ENCODE results near the gene KDSR. TPM values are rescaled to one million over a fixed set of nuclear protein-coding genes. Genes with fewer than 3 reads are reported as not detected.

Gene KDSR
- total RNA-seq, 2 experiments from 2014 or later: 75.2 to 81.5 TPM

DNA sequence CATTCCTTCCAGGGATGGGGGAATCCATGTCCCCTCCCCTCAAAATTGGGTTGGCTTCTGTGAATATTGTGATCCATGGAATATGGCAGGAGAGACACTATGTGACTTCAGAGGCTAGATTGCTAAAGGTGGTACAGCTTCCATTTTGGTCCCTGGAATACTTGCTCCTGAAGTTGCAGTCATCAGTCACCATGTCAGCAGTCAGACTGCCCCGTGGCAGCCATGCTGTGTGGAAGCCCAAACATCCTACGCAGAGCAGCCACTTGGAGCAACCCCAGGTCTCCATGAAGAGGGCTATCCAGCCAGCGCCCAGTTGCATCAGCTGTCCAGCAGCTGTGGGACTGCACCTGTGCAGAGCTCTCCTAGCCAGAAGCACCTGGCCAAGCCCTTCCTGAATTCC, 15.8 kb upstream of the KDSR start:
- CTCF ChIA-PET: no interaction called here
- DNase-seq: no peak
- H3K4me3 Mint-ChIP-seq: no peak overlapping the region

DNA sequence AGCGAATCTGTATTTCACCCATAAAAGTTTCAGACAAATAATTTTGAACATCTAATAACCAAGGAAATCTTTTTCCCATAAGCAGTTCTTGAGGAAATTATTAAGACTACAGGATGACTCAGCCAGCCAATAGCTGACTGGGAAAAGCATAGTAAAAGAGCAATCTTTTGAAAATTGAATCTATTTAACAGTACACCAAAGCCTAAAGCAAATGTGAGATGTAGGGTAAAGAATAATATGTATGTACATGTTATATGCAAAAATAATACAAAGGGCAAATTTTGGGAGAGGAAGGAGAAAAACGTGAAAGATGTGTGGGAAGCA, 12.6 kb upstream of the KDSR start:
- Mint-ChIP-seq H3K27ac (peak overlapping the region; percentile 18), H3K4me1 (ENCODE audit: low read depth) (peaks cover 17% of the 10 kb centered on the region), H3K9me3 (peaks cover 7% of the 10 kb centered on the region), H3K36me3 (ENCODE audit: low read depth) (peaks cover 3% of the 10 kb centered on the region), H3K27me3 (ENCODE audit: low read depth) (no peaks in the 10 kb centered on the region), H3K4me3 (no peak overlapping the region)
- no peak for DNase-seq
- intact Hi-C loops (cut with micrococcal nuclease): loop anchor here (1.0 to 2.0 kb wide), 3 partner anchors 12 to 43 kb away; partner anchors contain the start of genes KDSR and VPS4B
- CTCF ChIA-PET: no interaction called here

More for the DNA sequence above, 15.8 kb upstream of the KDSR start:
- Mint-ChIP-seq H3K27me3 (ENCODE audit: low read depth) (no peaks in the 10 kb centered on the region), H3K4me1 (ENCODE audit: low read depth) (peaks cover 17% of the 10 kb centered on the region), H3K27ac (no peak overlapping the region), H3K9me3 (peaks cover 2% of the 10 kb centered on the region), H3K36me3 (ENCODE audit: low read depth) (peaks cover 2% of the 10 kb centered on the region)
- intact Hi-C loops (cut with micrococcal nuclease): no loop called here

DNA sequence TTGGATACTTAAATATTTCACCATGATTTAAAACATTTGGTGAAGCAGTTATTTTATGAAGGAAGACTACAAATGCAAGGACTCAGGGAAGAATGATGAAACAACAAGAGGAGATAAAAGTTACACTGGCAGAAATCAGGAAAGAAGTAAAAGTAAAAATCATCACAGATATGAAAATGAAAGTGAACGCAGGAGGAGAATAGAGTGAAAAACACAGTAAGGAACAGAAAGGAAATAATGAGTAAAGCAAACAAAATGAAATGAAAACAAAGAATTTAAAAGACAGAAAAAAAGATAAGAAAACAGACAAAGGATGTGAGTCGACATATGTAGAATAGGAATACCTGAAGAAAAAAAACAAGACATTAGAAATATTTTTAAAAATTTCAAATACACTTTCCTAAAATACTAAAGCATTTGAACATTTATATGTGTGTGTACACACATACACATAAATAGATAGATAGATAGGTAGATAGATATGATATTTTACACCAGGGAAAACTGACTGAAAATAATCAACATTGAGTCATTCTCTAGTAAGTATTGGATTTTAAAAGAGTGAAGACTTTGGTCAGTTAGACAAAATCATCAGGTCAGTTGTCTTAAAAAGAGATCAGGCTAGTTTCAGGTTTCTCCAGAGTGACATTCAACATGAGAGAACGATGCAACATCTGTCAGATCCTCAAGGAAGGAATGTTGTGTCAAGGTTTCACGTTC, 12.1 kb upstream of the KDSR start:
- DNase-seq: no peak
- CTCF ChIA-PET: no interaction called here
- Mint-ChIP-seq H3K27ac (peak overlapping the region; percentile 64), H3K4me1 (ENCODE audit: low read depth) (peaks cover 17% of the 10 kb centered on the region), H3K4me3 (peak overlapping the region; percentile 49), H3K27me3 (ENCODE audit: low read depth) (no peaks in the 10 kb centered on the region), H3K36me3 (ENCODE audit: low read depth) (peaks cover 3% of the 10 kb centered on the region), H3K9me3 (peaks cover 7% of the 10 kb centered on the region)
- intact Hi-C loops (cut with micrococcal nuclease): loop anchor here (1.0 to 2.0 kb wide), 3 partner anchors 12 to 43 kb away; partner anchors contain the start of genes KDSR and VPS4B

DNA sequence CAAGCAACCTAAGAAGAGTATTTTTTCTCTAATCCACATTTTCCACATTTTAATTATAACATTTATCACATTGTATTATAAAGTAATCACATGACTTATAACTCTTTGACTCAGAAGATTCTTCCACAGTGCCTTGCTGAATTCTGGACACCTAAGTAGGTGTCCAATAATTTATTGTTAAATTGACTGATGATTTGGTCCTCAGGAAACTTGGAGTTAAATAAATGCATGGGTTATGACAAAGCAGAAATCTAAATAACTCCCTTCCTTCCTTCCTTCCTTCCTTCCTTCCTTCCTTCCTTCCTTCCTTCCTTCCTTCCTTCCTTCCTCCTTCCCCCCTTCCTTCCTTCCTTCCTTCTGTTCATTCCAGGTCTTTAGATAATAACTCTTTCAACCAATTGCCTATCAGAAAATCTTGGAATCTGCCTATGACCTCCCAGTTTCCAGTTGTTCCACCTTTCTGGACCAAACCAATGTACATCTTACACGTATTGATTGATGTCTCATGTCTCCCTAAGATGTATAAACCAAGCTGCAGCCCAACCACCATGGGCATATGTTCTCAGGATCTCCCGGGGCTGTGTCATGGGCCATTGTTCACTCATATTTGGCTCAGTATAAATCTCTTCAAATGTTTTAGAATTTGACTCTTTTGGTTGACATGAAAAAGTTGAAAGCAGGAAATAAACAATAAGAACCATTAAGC, 10.4 kb upstream of the KDSR start:
- Mint-ChIP-seq H3K9me3 (peaks cover 5% of the 10 kb centered on the region), H3K27me3 (ENCODE audit: low read depth) (no peaks in the 10 kb centered on the region), H3K4me3 (no peak overlapping the region), H3K36me3 (ENCODE audit: low read depth) (peaks cover 1% of the 10 kb centered on the region), H3K4me1 (ENCODE audit: low read depth) (peaks cover 17% of the 10 kb centered on the region), H3K27ac (no peak overlapping the region)
- CTCF ChIA-PET: no interaction called here
- intact Hi-C loops (cut with micrococcal nuclease): no loop called here
- DNase-seq: no peak

DNA sequence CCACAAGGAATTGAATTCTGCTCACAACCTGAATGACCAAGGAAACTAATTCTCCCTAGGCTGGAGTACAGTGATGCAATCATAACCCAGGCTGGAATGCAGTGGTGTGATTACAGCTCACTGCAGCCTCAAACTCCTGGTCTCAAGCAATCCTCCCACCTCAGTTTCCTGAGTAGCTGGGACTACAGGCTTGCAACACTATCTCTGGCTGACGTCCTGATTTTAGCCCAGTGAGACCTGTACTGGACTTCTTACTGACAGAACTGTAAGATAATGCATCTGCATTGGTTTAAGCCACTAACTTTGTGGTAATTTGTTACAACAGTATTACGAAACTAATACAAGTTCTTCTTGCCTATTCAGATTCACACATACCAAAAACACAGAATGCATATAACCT, 9.5 kb upstream of the KDSR start:
- Mint-ChIP-seq H3K27me3 (ENCODE audit: low read depth) (no peaks in the 10 kb centered on the region), H3K36me3 (ENCODE audit: low read depth) (peaks cover 1% of the 10 kb centered on the region), H3K4me3 (no peak overlapping the region), H3K27ac (no peak overlapping the region), H3K4me1 (ENCODE audit: low read depth) (peaks cover 17% of the 10 kb centered on the region), H3K9me3 (peaks cover 5% of the 10 kb centered on the region)
- CTCF ChIA-PET: no interaction called here
- intact Hi-C loops (cut with micrococcal nuclease): no loop called here
- no peak for DNase-seq

DNA sequence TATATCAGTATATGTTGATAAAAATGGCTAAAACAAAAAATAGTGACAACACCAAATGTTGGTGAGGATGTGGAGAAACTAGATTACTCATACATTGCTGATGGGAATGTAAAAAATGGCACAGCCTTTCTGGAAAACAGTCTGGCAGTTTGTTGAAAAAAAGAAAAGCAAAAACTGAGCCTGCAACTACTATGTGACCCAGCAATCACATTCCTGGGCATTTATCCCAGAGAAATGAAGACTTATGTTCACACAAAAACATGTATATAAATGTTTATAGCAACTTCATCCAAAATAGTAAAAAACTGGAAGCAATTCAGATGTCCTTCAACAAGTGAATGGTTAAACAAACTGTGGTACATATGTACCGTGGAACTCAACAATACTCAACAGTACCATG, 7.5 kb upstream of the KDSR start:
- intact Hi-C loops (cut with micrococcal nuclease): no loop called here
- DNase-seq: no peak
- CTCF ChIA-PET: no interaction called here
- H3K27me3 Mint-ChIP-seq (ENCODE audit: low read depth): no peaks in the 10 kb centered on the region
- H3K36me3 Mint-ChIP-seq (ENCODE audit: low read depth): peaks cover 3% of the 10 kb centered on the region
- no peak overlapping the region for H3K4me3 Mint-ChIP-seq
- peaks cover 12% of the 10 kb centered on the region for H3K4me1 Mint-ChIP-seq (ENCODE audit: low read depth)
- H3K9me3 Mint-ChIP-seq: peaks cover 9% of the 10 kb centered on the region
- no peak overlapping the region for H3K27ac Mint-ChIP-seq

DNA sequence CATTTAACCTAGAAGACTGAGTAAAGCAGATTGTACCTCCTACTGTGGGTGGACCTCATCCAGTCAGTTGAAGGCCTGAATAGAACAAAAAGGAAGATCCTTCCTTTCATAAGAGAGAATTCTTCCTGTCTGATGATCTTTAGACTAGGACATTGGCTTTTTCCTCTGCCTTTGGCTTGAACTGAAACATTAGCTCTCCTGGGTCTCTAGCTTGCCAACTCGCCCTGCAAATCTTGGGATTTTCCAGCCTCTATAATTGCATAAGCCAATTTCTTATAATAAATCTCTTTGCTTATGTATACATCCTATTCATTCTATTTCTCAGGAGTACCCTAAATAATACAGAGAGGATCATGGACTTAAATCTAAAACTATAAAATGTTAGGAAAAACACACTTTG, 6.2 kb upstream of the KDSR start:
- CTCF ChIA-PET: interaction anchor here (1.0 kb wide), 1 partner anchor 64 kb away, joined by 4 read pairs; no protein-coding TSS in a partner anchor
- H3K27me3 Mint-ChIP-seq (ENCODE audit: low read depth): no peaks in the 10 kb centered on the region
- H3K36me3 Mint-ChIP-seq (ENCODE audit: low read depth): peaks cover 9% of the 10 kb centered on the region

DNA sequence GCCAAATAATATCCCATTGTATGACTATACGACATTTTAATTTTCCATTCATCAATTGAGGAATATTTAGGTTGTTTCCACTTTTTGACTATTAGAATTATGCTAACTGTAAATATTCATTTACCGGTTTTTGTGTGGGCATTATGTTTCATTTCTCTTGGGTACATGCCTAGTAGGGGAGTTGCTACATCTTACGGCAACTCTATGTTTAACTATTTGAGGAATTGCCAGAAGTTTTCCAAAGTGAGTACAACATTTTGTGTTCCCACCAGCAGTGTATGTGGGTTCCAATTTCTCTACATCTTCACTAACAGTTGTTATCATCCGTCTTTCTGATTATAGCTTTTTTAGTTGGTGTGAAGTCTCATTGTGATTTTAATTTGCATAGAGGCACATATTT, 1.6 kb upstream of the KDSR start:
- Mint-ChIP-seq H3K27ac (peak overlapping the region; percentile 40), H3K4me1 (ENCODE audit: low read depth) (peaks cover 26% of the 10 kb centered on the region), H3K4me3 (peak overlapping the region; percentile 84), H3K36me3 (ENCODE audit: low read depth) (peaks cover 17% of the 10 kb centered on the region), H3K9me3 (peaks cover 15% of the 10 kb centered on the region), H3K27me3 (ENCODE audit: low read depth) (no peaks in the 10 kb centered on the region)
- CTCF ChIA-PET: interaction anchor here (0.7 to 1.7 kb wide), 2 partner anchors 62 to 293 kb away, joined by 3 read pairs; no protein-coding TSS in a partner anchor
- DNase-seq: no peak
- intact Hi-C loops (cut with micrococcal nuclease): loop anchor here (5.0 to 10.0 kb wide), 4 partner anchors 131 to 846 kb away; partner anchors contain the start of gene ZCCHC2

More for the DNA sequence above, 6.2 kb upstream of the KDSR start:
- no peak for DNase-seq
- no peak overlapping the region for H3K4me3 Mint-ChIP-seq
- peaks cover 10% of the 10 kb centered on the region for H3K4me1 Mint-ChIP-seq (ENCODE audit: low read depth)
- peaks cover 18% of the 10 kb centered on the region for H3K9me3 Mint-ChIP-seq
- intact Hi-C loops (cut with micrococcal nuclease): no loop called here
- H3K27ac Mint-ChIP-seq: no peak overlapping the region

GRCh38 chr18:63366213-63367052, 573 bp downstream of the KDSR start:
- CTCF ChIA-PET: interaction anchor here (1.2 to 2.2 kb wide), 3 partner anchors 45 to 243 kb away, joined by 3 to 11 read pairs (median 3); no protein-coding TSS in a partner anchor
- intact Hi-C loops (cut with micrococcal nuclease): loop anchor here (1.0 to 10.0 kb wide), 14 partner anchors 13 to 1179 kb away; partner anchors contain the start of genes PHLPP1, PIGN, RELCH and SERPINB8
- peaks cover 30% of the 10 kb centered on the region for H3K36me3 Mint-ChIP-seq (ENCODE audit: low read depth)
- H3K27ac Mint-ChIP-seq: peak overlapping the region; percentile 54
- peak overlapping the region; percentile 84 for H3K4me3 Mint-ChIP-seq
- H3K4me1 Mint-ChIP-seq (ENCODE audit: low read depth): peaks cover 26% of the 10 kb centered on the region
- peak; percentile 87 for DNase-seq
- H3K9me3 Mint-ChIP-seq: peaks cover 15% of the 10 kb centered on the region
- H3K27me3 Mint-ChIP-seq (ENCODE audit: low read depth): no peaks in the 10 kb centered on the region

DNA sequence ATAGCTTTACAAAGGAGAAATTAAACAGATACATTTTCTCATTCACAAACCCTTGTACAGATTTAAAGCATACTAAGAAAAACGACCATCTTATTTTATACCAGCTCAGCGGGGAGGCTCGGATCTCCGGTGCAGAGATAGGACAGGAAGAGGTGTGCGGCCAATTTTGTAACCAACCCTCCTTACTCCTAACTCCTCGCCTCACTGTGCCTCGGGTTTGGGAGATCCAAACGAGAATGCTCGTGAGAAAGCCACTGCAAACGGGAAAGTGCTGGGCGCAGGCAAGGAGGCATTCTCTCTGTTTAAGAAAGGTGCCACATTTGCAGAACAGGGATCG, 1.2 kb downstream of the KDSR start:
- H3K4me1 Mint-ChIP-seq (ENCODE audit: low read depth): peaks cover 26% of the 10 kb centered on the region
- H3K27ac Mint-ChIP-seq: peak overlapping the region; percentile 43
- H3K9me3 Mint-ChIP-seq: peaks cover 15% of the 10 kb centered on the region
- peak overlapping the region; percentile 84 for H3K4me3 Mint-ChIP-seq
- no peaks in the 10 kb centered on the region for H3K27me3 Mint-ChIP-seq (ENCODE audit: low read depth)
- peaks cover 32% of the 10 kb centered on the region for H3K36me3 Mint-ChIP-seq (ENCODE audit: low read depth)
- CTCF ChIA-PET: interaction anchor here (0.8 to 2.2 kb wide), 6 partner anchors 8 to 349 kb away, joined by 3 to 11 read pairs (median 3); no protein-coding TSS in a partner anchor
- DNase-seq: peak; percentile 20
- intact Hi-C loops (cut with micrococcal nuclease): loop anchor here (1.0 to 10.0 kb wide), 10 partner anchors 45 to 1179 kb away; partner anchors contain the start of genes PHLPP1, PIGN, RELCH and ZCCHC2

- intact Hi-C loops (cut with micrococcal nuclease): loop anchor here (10.0 kb wide), 1 partner anchor 211 kb away; no protein-coding TSS in a partner anchor
- H3K4me3 Mint-ChIP-seq: no peak overlapping the region
- CTCF ChIA-PET: interaction anchor here (0.6 to 2.3 kb wide), 4 partner anchors 40 to 75 kb away, joined by 3 to 6 read pairs (median 4); no protein-coding TSS in a partner anchor
- peak overlapping the region; percentile 6 for H3K27ac Mint-ChIP-seq
- H3K36me3 Mint-ChIP-seq (ENCODE audit: low read depth): peaks cover 33% of the 10 kb centered on the region
- H3K27me3 Mint-ChIP-seq (ENCODE audit: low read depth): no peaks in the 10 kb centered on the region
- DNase-seq: peak; percentile 40
- H3K4me1 Mint-ChIP-seq (ENCODE audit: low read depth): peaks cover 25% of the 10 kb centered on the region
- peaks cover 6% of the 10 kb centered on the region for H3K9me3 Mint-ChIP-seq
Observed at GRCh38 chr18:63363951-63364350, 3.1 kb downstream of the KDSR start.
